GM23338 (cell line): ENCODE measurements around the gene GAB2.

Experiments
- CTCF ChIP-seq, 2 experiments: fragments of 200-600 bp in 1 of 2; sonication (generic) in 1 of 2; conservative IDR thresholded peaks; 2 replicates each; pipeline versions ENCODE4 v1.5.1 to v1.6.1; 2016 to 2017; ENCODE audit warnings: antibody characterized with exemption in 2 of 2, low read depth in 2 of 2, mild to moderate bottlenecking in 2 of 2, moderate library complexity in 1 of 2
- POLR2AphosphoS5 ChIP-seq: IDR thresholded peaks from 2 replicates; pipeline ENCODE4 v1.6.1; 2016; ENCODE audit warnings: antibody characterized with exemption, low read depth

- no peak for TF ChIP-seq CTCF (conservative IDR thresholded peaks at IDR 0.05; ENCODE audit: low read depth in 2 of 2)
- TF ChIP-seq POLR2AphosphoS5: no peak
Measured at GRCh38 chr11:78298291-78298771, 119.3 kb downstream of the GAB2 start.
